ENCODE data around the gene FOLR1.

The FOLR1 gene

DNA sequence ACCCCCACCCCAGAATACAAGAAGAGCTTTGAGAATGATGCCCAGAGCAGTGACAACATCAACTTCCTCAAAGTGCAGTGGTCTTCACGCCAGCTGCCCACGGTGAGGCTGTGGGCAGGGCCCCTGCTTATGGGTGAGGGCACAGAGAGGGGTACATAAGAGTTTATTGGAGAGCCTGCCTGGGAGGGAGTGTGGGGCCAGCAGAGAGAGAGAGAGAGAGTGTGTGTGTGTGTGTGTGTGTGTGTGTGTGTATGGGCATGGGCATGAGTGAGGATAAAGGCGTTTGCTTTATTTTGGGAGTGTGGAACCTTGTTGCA, 42.5 kb downstream of the FOLR1 start:
- no peak for DNase-seq (ENCODE audit: low read depth in 1 of 2, low spot score in 1 of 2)

DNA sequence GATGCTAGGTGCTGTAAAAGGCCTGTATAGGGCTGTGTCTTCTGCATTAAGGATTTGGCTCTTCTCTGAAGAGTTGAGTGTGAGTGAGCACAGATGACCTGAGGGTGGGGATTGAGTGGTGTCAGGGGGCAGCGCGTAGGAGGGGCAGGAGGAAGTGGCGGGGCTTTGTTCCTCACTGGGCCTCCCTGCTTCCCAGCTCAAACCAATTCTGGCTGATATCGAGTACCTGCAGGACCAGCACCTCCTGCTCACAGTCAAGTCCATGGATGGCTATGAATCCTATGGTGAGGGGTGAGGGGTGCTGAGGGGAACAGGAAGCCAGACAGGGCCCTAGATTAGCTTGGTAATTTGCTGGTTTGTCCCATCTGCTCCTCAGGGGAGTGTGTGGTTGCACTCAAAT, 43.0 kb downstream of the FOLR1 start:
- DNase-seq (ENCODE audit: low read depth in 1 of 2, low spot score in 1 of 2), result no peak

DNA sequence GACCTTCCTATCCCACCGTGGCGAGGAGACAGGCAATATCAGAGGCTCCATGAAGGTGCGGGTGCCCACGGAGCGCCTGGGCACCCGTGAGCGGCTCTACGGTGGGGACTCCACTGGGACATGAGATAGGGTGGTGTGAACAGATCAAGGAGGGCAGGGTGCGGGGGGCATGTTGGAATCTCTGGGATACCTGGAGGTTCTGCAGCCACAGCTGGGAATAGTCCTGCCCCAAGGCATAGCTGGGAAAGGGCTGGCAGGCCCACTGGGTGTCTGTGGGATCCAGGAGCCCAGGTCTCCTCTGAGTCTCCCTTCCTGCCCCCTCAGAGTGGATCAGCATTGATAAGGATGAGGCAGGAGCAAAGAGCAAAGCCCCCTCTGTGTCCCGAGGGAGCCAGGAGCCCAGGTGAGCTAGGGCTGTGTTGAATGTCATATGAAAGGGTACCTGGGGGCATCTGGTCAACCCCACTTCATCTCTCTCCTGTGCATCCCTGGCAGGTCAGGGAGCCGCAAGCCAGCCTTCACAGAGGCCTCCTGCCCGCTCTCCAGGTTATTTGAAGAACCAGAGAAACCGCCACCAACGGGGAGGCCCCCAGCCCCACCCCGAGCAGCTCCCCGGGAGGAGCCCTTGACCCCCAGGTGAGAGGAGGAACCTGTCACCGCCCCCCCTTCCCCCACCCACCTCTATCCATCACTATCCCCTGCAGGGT, 43.6 kb downstream of the FOLR1 start:
- no peak for DNase-seq (ENCODE audit: low read depth in 1 of 2, low spot score in 1 of 2)

DNA sequence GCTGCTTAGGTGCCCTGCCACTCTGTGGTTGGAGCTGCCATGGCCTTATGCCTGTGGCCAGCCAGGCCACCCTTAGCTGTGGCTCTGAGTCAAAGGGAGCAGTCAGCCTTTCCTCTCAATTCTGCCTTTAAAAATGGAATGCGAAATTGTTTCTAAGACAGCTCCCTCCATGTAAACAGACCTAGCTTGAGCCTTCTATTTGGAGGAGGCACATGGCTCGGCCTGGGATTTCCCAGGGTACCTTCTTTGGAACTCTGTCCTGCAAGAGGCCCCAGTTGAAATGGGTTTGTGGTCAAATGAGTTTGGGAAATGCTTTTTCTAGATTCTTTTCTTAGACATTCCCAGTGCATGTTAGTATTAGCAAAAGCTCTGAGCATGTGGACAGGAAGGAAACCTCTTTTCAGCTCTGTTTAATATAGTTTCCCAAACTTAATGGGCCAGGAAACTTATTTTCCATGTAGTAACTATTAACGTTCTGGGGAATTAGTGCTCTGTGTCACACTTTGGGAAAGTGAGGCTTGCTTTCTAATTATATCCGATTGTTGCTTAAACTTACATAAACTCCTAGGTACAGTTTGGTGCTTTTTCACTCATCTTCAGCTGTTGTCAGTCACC, 44.2 kb downstream of the FOLR1 start:
- DNase-seq (ENCODE audit: low read depth in 1 of 2, low spot score in 1 of 2), result no peak

DNA sequence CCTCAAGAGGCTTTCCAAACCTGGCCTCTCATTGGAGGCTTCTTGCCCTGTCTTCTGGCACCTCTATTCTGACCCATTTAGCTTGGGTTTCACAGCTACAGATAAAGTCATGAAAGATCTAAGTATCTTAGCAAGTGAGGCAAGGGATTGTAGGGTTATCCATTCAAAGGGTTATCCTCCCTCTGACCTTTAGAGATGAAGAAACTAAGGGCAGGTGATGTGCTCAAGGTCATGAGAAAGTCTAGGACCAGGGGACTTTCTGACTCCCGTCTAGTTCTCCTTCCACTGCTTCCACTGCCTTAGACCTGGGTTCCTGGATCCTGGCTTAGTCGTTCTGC, 44.8 kb downstream of the FOLR1 start:
- no peak for DNase-seq (ENCODE audit: low read depth in 1 of 2, low spot score in 1 of 2)

DNA sequence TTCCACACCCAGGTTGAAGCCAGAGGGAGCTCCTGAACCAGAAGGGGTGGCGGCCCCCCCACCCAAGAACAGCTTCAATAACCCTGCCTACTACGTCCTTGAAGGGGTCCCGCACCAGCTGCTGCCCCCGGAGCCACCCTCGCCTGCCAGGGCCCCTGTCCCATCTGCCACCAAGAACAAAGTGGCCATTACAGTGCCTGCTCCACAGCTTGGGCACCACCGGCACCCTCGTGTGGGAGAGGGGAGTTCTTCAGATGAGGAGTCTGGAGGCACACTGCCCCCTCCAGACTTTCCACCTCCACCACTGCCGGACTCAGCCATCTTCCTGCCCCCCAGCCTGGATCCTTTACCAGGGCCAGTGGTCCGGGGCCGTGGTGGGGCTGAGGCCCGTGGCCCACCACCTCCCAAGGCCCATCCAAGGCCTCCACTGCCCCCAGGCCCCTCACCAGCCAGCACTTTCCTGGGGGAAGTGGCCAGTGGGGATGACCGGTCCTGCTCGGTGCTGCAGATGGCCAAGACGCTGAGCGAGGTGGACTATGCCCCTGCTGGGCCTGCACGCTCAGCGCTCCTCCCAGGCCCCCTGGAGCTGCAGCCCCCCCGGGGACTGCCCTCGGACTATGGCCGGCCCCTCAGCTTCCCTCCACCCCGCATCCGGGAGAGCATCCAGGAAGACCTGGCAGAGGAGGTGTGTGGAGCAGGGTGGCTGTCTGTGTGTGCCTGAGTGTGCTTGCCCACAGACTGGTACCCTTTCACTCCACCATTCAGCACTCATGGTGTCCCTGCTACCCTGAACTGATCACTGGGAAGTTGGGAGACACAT, 45.4 kb downstream of the FOLR1 start:
- no peak for DNase-seq (ENCODE audit: low read depth in 1 of 2, low spot score in 1 of 2)

DNA sequence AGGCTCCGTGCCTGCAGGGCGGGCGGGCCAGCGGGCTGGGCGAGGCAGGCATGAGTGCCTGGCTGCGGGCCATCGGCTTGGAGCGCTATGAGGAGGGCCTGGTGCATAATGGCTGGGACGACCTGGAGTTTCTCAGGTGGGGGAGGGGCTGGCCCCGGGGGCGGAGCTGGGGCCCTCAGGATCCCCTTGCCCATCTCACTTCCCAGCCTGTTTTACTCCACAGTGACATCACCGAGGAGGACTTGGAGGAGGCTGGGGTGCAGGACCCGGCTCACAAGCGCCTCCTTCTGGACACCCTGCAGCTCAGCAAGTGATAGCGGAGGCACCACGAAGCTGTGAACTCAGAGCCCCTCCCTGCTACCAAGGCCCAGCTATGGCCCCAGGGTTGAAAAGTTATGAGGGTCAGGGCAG, 46.1 kb downstream of the FOLR1 start:
- peak in 1 of 2 donors; percentile 30 for DNase-seq (ENCODE audit: low read depth in 1 of 2, low spot score in 1 of 2)

DNA sequence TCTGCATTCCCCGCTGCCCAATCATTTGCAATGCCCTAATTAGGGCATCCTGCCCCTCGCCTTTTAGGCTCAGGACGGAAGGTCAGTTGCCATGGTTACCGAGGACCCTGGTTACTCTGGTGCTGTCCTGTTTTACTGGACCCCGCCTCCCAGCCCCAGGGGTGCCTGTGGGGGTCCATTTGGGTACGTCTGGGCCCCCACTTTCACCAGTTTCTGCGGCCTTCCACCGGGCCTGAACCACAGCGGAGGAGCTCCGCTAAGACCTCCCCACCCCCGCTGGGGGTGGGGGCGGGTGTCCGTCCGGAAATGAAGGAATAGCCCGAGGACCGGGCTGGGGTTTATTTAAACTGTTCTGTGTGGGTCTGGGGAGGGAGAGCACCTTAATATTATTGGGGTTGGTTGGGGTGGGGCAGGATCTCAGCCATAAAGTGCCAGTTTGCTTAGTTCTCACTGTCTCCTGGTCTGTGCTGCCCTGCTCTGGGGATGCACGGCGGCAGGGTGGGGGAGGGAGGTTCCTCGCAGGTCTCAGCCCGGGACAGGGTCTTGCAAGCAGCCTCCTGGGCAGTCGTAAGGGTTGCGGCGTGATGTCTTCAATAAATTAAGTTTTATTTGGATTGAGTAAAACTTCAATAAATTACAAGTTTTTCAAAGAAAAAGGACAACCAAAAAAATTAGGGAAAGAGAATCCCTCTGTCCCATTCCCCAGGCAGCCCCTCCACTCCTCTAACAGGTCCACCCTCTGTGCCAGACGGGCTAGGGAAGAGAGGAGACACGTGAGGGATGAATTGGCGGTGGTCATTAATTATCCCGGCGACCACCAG, 46.8 kb downstream of the FOLR1 start:
- DNase-seq (ENCODE audit: low read depth in 1 of 2, low spot score in 1 of 2), result no peak

DNA sequence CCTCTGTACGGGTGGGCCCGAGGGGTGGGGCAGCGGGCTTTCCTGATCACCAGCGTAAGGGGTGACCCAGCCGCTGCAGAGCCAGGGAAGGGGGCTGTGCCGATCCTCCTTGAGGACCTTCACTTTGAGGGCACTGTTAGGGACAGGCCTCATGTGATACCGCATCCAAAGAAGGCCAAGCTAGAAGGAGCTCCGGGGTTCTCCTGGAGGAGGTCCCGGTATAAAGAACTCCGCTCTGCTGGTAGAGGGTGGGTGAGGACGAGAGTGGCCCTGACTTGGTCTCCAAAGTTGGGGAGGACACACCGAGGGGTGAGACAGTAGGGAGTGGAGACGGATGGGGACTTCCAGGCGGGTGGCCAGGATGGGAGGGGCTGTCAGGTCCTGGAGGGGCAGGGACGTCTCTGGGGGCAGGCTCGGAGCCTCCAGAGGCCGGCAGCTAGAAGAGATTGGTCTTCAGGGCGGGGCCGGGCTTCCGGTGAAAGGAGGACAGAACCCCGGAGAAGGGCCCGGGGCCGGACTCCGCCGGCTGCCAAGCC, 47.4 kb downstream of the FOLR1 start:
- no peak for DNase-seq (ENCODE audit: low read depth in 1 of 2, low spot score in 1 of 2)

DNA sequence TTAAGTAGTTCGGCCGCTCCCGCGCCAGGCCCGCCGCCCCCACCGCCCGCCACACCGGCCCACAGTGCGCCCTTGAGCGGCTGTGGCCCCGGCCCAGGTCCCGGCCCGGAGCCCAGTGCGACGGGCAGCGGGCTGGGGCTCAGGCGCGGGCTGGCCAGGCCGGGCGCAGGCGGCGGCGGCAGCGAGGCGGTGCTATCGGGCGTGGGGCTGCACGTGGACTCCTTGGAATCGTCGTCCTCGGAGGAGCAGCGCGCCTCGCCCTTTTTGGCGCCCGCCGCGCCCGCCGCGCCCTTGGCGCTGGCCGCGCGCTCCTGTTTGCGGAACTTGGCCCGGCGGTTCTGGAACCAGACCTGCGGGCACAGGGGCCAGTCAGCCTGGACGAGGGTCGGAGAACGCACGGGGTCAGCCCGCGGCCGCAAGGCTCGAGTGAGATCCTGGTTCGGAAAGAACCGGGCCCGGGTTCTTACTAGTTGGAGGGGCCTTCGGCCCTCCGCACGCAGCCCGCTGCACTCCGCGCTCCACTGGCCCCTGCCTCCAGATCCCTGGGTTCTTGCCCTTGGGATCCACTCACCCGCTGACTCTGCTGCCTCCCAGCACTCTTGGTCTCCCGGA, 48.0 kb downstream of the FOLR1 start:
- no peak for DNase-seq (ENCODE audit: low read depth in 1 of 2, low spot score in 1 of 2)

DNA sequence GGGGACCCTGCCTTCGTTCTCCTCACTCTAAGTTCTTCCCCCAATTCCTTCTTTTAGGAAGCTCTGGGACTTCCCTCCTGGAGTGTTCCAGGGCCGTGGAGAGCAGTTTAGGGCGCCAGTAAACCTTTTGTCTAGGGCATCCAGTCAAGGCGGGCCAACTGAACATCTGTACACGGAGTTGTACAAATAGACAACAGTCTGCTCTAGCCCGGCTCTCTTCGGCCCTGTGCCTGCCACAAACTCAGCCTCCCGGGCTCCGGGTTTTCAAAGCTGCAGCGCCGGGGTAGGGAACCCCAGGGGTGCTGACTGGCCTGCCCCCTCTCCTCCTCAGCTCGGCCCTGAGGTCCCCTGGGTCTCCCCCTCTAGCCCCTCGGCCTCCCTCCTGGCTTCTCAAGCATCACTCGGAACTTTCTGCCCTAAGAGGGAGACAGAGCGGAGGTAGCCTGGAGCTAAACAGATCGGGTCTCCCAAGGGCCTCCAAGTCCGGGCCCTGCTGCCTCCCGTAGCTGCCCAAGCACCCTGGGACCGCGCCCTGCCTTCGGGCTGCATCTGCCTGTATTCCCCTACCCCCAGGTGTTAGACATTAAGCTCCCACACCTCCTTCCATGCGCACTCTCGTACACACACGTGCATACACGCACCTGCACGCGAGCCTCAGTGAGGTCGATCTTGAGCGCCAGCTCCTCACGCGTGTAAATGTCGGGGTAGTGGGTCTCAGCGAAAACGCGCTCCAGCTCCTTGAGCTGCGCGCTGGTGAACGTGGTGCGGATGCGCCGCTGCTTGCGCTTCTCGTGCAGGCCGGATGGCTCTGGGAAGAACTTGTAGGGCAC, 48.7 kb downstream of the FOLR1 start:
- no peak for DNase-seq (ENCODE audit: low read depth in 1 of 2, low spot score in 1 of 2)

DNA sequence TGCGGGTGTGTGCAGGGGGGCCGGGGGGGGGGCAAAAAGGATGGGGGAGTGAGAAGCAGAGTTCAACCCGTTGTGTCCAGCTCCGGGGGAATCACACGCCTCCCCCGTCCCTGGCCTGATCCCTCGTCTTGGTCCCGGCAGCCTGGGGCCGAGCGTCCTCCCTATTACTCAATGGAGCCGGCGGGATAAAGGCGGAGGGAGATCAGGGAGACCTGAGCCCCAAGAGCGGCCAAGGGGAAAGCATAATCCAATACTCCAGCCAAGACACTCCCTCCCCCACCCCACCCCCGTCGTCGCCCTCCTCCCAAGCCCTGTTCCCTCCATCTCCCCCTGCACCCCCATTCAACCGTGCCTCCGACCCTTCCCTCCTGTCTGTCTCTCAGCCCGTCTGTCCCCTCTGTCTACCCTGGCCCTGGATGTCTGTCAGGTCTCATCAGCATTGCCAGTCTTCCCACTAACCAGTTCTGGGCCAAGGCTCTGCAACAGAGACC, 49.4 kb downstream of the FOLR1 start:
- DNase-seq (ENCODE audit: low read depth in 1 of 2, low spot score in 1 of 2), result no peak

DNA sequence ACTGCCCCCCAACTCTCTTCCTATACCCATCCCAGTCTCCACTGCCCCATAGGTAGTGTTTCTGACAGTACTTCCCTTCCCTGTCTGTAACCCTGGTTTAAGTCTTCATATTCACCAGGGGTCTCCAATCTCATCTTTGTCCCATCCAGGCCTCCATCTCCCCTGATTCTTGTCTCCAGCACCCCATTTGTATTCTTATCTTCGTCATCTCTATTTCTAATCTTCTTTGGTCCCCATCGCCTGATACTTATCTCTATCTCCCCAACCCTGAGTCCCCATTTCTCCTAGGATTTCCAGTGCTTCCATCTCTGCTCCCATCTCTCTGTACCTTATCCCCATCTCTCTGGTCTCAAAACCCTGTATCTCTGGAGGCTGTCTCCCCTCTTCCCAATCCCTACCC, 50.2 kb downstream of the FOLR1 start:
- DNase-seq (ENCODE audit: low read depth in 1 of 2, low spot score in 1 of 2), result no peak

DNA sequence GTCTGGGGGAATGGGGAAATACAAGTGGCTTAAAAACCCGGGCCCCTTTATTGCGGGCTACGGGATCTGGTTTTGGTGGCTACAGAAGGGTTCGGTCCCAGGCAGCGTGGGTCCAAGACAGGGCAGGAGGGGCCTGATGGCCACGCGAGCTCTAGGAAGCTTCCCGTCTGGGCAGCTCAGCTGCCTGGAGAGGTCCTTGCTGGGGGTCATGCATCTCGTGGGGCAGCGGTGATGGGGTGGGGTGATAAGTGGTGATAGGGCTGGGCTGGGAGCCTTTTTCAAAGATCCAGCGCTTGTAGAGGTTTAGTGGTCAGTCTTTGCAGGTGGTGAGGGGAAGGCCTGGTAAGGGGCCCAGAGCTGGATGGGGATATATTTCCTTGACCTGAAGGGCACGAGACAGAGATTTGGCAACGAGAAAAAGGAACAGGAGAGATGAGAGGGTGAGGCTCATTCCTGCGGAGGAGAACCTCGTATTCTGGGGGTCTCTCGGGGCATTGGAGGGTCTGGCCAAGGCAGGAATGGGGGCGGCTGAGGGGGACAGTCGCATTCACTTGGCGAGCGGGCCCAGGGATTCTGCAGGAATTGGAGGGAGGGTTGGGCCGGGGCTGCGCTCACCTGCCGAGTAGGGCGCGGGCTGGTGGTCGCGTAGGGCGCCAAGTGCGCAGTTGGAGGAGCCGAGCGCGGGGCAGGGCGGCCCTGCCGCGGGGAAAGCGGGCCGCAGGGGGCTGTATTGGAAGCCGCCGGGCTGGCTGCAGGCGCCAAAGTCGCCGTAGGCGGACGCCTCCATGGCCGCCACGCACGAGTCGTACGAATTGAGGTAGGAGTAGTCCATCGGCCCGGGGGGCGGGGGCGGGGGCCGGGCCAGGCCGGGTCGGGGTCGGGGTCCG, 51.5 kb downstream of the FOLR1 start:
- DNase-seq (ENCODE audit: low read depth in 1 of 2, low spot score in 1 of 2), result no peak

DNA sequence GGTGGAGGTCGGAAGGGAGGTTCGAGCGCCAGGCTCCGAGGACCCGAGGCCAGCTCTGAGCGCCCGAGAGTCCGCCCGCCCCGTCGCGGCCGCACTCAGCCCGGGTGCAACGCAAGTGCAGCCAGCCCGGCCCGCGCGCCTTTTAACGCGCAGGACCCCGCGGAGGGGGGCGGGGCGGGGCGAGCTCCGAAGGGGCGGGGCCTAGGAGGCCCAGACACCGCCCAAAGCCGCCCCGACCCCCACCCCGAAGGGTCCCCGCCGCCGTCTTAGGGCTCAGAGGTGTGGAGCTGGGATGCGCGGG, 52.1 kb downstream of the FOLR1 start, which contains the start of gene PHOX2A:
Gene PHOX2A, minus strand, starts transcription at position 117 of the 301 bp plus-strand sequence. CDS start 172 bp downstream, outside the sequence.
- no peak for DNase-seq (ENCODE audit: low read depth in 1 of 2, low spot score in 1 of 2)

DNA sequence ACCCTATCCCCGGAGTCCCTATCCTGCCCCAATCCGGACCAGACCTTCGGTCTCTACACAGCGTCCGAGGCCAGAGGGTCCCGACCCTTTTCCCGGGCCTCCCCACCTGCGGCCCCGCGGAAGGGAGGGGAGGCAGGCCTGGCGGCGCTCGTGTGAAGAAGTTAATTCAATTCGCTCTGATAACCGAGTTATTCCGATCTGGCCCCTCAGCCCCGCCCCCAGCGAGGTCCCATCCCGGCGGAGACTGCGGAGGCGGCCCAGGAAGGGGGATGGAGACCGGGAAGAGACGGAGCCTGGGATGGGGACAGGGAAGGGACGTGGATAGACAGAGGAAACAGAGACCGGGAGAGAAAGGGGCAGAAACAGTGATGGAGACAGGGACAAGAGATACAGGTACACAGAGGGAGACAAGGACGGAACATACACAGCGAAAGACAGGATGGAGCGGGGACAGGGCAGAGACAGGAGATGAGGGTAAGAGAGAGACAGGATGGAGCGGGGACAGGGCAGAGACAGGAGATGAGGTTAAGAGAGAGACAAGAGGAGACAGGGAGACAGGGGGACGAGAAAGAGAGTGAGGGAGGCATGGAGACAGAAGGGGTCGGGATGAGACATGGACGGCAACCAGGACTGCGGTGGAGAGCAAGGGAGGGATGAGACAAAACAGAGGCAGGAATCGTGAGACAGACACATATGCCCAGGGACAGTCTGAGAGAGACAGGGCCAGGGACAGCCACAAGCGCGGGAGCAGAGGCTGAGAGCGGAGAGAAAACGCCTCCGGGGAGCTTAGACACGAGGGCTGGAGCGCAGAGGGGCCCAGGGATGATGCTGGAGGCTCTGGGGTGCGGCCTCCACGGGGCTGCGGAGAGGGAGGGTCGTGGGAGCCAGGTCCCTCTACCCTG, 52.7 kb downstream of the FOLR1 start:
- DNase-seq (ENCODE audit: low read depth in 1 of 2, low spot score in 1 of 2), result no peak

DNA sequence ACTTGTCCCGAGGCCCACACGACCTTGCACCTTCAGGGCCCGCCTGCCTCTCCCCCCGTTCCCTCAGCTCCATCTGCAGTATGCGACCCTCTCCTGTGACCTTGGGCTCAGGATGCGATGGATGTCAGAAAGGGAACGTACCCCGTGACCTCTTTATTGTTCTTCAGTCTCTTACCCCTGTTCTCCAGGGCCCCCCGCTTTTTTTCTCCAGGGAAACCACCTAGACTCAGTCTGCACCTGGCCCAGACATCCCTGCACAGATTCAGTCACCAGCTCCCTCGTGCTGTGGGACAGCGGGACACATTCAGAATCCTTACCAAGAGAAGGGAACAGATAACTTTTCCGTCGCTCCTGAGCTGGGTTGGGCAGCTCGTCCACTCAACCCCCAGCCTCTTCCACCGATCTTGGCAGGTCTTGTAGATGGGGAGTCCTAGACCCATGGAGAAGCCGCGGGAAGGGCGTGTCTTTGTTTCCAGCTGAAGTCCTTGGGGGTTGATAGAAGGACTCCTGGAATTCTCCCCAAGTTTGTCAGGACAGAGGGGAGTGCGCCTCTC, 53.4 kb downstream of the FOLR1 start:
- DNase-seq (ENCODE audit: low read depth in 1 of 2, low spot score in 1 of 2), result no peak

Measured in activated CD4-positive, alpha-beta T cell treated with anti-CD3 and anti-CD28 coated beads, Interleukin-2, amount 50 U/mL, for 24 hours (primary cell).